ENCODE measurements around the gene SURF2. TPM values are rescaled to one million over a fixed set of nuclear protein-coding genes. Genes with fewer than 3 reads are reported as not detected.

Gene SURF2
- polyA plus RNA-seq, 1 experiment: 10.0 TPM

- Histone ChIP-seq H3K27me3 (ENCODE audit: control insufficient read depth, insufficient read depth, low read length) (no peaks in the 10 kb centered on the region), H3K36me3 (ENCODE audit: control insufficient read depth, insufficient read depth, low read length) (peaks cover 52% of the 10 kb centered on the region), H3K4me3 (ENCODE audit: low read depth, low read length) (peak overlapping the region; percentile 99)
- ChIA-PET CTCF (no interaction called here), POLR2A (interaction anchor here (0.6 to 1.0 kb wide), 4 partner anchors 12 to 317 kb away, joined by 3 to 8 read pairs (median 4); partner anchors contain the start of gene SURF6)
- TF ChIP-seq CTCF (IDR thresholded peaks at IDR 0.05; ENCODE audit: insufficient read depth, low read depth, low read length): no peak
- no peak for DNase-seq (ENCODE audit: low read depth)
Observed at GRCh38 chr9:133347515-133347984, 8.8 kb upstream of the SURF2 start.

DNA sequence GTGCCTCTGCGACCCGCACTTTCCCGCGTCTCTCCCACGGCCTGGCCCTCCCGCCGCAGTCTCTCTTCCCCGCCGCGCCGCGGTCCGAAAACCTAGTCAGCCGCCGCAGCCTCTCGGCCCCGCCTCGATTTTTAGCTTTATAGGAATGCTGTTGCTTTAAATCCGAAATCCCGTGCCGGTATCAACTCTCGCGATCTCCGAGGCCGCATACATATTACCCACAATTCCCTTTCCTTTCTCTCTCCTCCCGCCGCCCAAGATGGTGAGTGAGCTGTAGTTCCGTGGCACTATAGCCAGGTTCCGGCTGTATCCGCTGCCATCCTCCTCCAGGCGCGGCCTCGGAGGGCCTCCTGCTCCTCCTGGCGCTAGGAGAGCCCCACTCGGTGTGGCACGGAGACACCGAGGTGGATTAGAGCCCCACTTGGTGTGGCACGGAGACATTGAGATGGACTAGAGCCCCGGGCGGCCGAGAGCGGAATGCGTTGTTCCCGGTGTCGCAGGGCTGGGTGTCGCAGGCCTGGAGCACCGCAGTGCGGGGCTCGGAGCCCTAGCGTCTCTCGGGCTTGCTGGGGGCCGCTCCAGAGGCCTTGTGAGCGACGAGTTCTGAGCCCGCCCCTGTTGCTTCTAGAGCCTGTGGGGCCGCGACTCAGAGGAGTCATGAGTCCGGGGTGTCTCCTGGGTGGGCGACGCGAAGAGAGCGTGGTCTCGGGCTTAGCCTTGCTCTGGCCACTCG is 8.2 kb upstream of the SURF2 start, which contains the start of the genes MED22 and RPL7A:
Gene MED22, minus strand, starts transcription at position 147 of the 733 bp plus-strand sequence. CDS start 1,469 bp downstream, outside the sequence.
Gene RPL7A, plus strand, starts transcription at position 234 of the 733 bp plus-strand sequence. Its CDS starts 26 bp downstream, at position 260.
- ChIA-PET POLR2A (interaction anchor here (0.6 to 1.0 kb wide), 4 partner anchors 13 to 318 kb away, joined by 3 to 8 read pairs (median 4); partner anchors contain the start of gene SURF6), CTCF (no interaction called here)
- H3K27me3 ChIP-seq (ENCODE audit: control insufficient read depth, insufficient read depth, low read length): no peaks in the 10 kb centered on the region
- peak within 1 kb of the TSS; percentile 99 for H3K4me3 ChIP-seq (ENCODE audit: low read depth, low read length)
- TF ChIP-seq CTCF (IDR thresholded peaks at IDR 0.05; ENCODE audit: insufficient read depth, low read depth, low read length): no peak
- peaks cover 51% of the 10 kb centered on the region for H3K36me3 ChIP-seq (ENCODE audit: control insufficient read depth, insufficient read depth, low read length)
- DNase-seq (ENCODE audit: low read depth): peak; percentile 87

DNA sequence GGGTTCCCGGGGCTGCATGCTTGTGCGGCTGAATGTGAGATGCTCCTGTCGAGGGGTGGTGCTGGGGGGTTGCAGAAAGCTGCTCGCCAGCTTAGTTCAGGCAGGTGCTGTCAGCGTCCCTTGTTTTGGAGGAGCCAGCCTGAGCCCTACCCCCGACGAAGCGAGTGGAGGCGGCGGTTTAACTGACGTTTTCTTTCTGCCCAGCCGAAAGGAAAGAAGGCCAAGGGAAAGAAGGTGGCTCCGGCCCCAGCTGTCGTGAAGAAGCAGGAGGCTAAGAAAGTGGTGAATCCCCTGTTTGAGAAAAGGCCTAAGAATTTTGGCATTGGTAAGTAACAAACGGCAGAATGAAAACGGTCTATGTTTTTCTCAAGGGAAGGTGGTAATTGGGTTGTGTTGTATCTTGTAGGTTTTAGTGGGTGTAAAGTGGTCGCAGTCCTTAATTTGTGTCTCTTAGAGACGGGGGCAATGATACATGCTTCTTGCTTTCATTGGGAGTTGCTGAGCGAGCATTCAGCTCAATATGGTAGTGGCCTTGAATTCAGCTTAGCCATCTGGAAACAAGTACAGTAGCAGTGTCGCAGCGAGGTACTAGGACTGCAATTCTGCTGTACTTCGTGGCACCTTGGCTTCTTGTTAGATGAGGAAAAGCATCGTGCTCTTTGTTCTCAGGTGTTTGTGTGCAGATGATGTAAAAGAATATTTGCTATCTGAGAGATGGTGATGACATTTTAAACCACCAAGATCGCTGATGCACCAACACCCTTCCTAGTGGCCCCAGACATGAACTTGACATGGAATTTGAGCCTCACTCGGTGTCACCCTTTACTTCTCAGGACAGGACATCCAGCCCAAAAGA is 7.4 kb upstream of the SURF2 start:
- H3K4me3 ChIP-seq (ENCODE audit: low read depth, low read length): peak overlapping the region; percentile 99
- no peak for TF ChIP-seq CTCF (IDR thresholded peaks at IDR 0.05; ENCODE audit: insufficient read depth, low read depth, low read length)
- no peak for DNase-seq (ENCODE audit: low read depth)
- peaks cover 45% of the 10 kb centered on the region for H3K36me3 ChIP-seq (ENCODE audit: control insufficient read depth, insufficient read depth, low read length)
- CTCF ChIA-PET: interaction anchor here (1.2 kb wide), 1 partner anchor 25 kb away, joined by 3 read pairs; no protein-coding TSS in a partner anchor
- no peaks in the 10 kb centered on the region for H3K27me3 ChIP-seq (ENCODE audit: control insufficient read depth, insufficient read depth, low read length)
- POLR2A ChIA-PET: no interaction called here

GRCh38 chr9:133349965-133350616 is 6.3 kb upstream of the SURF2 start:
- CTCF ChIA-PET: interaction anchor here (0.8 to 1.2 kb wide), 3 partner anchors 24 to 136 kb away, joined by 3 read pairs; no protein-coding TSS in a partner anchor
- POLR2A ChIA-PET: no interaction called here

More at GRCh38 chr9:133349965-133350616, 6.3 kb upstream of the SURF2 start:
- peaks cover 34% of the 10 kb centered on the region for H3K36me3 ChIP-seq (ENCODE audit: control insufficient read depth, insufficient read depth, low read length)
- no peak for TF ChIP-seq CTCF (IDR thresholded peaks at IDR 0.05; ENCODE audit: insufficient read depth, low read depth, low read length)
- H3K4me3 ChIP-seq (ENCODE audit: low read depth, low read length): no peak overlapping the region
- DNase-seq (ENCODE audit: low read depth): no peak
- no peaks in the 10 kb centered on the region for H3K27me3 ChIP-seq (ENCODE audit: control insufficient read depth, insufficient read depth, low read length)
